SKM-1 (cell line): ENCODE results near the gene ROGDI.
"Not testable (repeated sequence)": the region's sequence is repeated elsewhere in the genome, so short reads cannot be mapped to it uniquely, and the experiment has no call there.

Experiments used
- DNase-seq: peaks from one replicate; lab custom pipeline; 2025; ENCODE audit not compliant: unreplicated experiment; lab: John Stamatoyannopoulos, UW

The ROGDI gene

DNA sequence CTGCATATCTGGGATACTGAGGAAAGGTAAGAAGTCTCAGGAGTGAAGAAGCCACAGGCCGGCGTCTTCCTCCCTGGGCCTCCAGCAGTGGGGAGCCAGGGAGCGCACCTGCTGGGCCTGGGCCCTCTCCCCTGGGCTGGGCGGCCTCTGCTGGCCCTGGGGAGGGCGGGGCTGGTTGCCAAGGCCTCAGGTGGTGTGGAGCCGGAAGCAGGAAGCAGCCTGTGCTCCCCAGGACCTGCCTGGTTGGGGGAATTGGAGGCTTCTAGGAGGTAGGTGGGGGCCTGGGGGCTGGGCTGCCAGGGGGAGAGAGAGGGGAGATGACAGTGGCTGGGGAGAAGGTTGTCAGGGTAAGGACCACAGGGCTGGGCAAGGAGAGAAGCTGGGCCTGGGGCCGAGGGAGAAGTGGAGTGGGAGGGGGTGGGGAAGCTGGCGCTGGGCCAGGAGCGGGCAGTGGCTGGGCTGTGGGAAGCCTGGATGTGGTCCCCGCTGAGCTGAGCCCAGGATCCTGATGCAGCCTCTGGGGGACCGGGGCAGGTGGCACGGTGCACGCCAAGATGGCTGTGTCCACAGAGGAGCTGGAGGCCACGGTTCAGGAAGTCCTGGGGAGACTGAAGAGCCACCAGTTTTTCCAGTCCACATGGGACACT is 7.1 kb downstream of the ROGDI start, which contains the start of gene SMIM22:
Gene SMIM22, plus strand, starts transcription at position 189 of the 647 bp plus-strand sequence. Its CDS starts 366 bp downstream, at position 555.
- no peak for DNase-seq

DNA sequence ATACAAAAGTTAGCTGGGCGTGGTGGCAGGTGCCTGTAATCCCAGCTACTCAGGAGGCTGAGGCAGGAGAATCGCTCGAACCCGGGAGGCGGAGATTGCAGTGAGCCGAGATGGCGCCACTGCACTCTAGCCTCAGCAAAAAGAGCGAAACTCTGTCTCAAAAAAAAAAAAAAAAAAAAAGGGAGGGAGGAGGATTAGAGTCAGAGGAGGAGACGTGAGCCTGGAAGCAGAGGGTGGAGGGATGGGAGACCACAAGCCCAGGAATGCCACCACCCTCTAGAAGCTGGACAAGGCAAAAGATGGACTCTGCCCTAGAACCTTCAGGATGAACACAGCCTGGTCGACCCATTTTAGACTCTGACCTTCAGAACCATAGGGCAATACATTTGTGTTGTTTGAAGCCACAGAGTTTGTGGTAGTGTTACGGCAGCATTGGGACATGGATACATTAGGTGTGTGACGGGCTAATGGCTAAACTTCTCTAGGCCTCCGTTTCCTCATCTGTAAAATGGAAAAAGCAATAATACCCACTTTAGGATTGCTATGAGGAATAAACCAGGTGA is 9.4 kb downstream of the ROGDI start:
- no peak for DNase-seq

DNA sequence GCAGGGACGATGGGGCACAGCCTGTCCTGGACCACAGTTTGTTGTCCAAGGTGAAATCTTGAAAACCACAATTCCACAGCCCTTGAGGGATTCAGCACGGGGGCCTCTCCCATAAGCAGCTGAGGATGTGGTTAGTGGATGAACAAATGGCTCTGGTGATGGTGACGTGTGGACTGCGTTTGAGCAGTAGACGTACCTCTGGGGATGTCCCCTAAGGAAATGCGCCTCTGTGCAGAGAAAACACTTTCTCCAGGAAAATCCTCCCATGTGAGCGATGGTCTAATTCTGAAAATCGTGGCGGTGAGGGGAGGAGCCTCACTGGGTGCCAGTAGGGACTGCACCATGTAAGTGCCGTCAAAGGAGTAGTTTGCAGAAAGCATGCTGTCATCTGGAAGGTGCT is 11.6 kb downstream of the ROGDI start:
- no peak for DNase-seq

DNA sequence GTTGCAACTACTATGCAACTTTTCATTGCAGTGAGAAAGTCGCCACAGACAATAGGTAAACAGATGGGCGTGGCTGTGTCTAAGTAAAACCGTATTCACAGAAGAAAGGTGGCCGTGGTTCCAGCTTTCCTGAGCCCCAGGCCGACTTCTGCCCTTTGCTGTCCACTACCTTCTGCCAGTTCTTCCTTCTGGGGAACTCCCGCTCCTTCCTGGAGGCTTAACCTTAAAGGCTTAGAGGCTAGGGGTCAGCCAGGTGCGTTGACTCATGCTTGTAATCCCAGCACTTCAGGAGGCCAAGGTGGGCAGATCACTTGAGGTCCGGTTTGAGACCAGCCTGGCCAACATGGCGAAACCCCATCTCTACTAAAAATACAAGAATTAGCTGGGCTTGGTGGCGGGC is 12.2 kb downstream of the ROGDI start:
- DNase-seq: no peak

DNA sequence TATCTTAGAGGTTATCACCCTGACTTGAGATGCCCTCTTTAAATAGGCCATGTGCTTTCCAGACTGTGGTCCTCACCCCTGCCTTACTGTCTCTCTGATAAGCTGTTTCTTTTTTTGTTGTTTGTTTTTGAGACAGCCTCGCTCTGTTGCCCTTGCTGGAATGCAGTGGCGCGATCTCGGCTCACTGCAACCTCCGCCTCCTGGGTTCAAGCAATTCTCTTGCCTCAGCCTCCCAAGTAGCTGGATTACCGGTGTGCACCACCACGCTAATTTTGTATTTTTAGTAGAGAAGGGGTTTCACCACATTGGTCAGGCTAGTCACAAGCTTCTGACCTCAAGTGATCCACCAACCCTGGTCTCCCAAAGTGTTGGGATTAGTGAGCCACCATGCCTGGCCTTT is 13.5 kb downstream of the ROGDI start:
- DNase-seq: no peak

DNA sequence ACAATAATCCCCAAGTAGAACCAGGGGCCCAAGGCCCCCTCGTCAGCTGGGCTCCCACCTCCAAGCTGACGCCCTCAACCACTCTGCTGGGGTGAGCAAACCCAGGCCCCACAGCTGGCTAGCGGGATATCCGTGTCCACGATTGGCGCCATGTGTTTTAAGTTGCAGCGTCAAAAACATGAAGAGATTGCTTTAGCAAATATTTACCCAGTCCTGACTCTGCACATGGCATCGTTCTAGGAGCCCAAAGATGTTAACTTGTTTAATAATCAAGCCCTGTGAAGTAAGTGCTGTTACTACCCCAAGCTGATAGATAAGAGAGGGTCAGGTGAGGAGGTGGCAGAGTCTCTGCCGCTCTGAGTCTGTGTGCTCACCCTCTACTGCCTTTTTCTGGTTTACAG is 13.9 kb downstream of the ROGDI start:
- no peak for DNase-seq

DNA sequence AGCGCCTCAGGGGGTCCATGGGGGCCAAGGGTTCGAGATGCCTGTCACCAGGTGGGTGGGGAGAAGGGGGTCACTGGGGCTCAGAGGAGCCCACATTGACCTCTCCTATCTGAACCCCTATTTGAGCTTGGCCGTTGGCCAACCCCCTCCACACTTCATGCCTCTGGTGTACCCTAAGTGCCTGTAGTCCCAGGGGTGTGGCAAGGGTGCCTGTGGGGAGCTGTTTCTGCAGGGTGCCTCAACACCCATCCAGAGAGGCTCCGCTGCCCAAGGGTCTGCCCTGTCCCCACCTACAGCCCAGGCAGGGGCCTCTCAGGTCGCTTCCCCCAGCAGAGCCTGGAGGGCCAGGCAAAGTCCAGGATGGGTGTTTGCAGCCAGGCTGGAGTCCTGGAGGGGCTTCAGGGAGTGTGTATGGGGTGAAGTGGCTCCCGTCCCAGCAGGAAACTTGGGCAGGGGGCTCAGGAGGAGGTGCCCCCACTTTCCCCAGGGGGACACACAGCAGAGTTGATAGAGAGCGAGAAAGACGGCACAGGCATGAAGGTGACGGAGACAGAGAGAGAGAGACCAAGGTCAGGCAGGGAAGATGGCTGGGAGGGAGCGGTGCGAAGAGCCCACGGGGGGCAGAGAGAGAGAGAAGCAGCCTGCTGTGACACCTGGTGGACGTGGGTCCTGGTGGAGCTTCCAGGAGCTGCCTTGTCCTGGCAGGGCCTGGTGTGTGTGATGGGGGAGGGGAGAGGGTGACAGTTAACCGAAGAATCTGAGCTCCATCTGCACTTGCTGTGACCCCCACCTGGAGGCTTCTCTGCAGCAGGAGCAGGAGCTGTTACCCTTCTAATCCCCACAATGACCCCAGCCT is 14.6 kb downstream of the ROGDI start, which contains the start of gene SEPTIN12:
Gene SEPTIN12, minus strand, starts transcription at position 719 of the 856 bp plus-strand sequence. Its CDS starts 700 bp downstream, at position 19.
- no peak for DNase-seq

DNA sequence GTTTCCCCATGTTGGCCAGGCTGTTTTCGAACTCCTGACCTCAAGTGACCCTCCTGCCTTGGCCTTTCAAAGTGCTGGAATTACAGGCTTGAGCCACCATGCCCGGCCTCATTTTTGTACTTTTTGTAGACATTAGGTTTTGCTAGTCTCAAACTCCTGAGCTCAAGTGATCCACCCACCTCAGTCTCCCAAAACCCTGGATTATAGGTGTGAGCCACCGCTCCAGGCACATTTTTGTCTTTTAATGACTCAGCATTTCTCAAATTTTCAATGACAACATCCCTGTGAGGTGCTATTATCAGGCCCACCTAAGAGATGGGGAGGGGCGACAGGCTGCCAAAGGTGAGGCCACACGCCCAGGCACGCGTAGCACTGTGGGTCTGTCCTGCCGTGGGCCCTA is 15.4 kb downstream of the ROGDI start:
- no peak for DNase-seq

DNA sequence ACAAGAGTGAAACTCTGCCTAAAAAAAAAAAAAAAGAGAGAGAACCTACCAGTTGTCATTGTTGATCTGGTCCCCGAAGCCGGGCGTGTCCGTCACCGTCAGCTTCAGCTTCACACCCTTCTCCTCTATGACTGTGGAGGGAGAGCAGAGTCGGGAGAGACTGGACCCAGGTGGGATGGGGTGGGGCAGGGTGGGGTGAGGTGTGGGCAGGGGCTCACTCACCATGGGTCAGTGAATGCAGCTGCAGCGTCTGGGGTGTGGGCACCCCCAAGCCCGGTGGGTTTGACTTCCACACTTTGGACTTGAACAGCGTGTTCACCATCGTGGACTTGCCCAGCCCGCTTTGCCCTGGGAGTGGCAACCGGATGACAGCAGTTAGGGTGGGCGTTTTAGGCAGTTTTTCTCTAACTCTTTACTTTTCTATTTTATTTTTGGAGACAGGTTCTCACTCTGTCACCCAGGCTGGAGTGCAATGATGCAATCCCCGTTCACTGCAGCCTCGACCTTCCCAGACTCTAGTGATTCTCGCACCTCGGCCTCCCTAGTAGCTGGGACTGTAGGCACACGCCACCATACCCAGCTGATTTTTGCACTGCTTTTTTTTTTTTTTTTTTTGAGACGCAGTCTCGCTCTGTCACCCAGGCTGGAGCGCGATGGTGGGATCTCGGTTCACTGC is 16.5 kb downstream of the ROGDI start:
- DNase-seq: no peak

DNA sequence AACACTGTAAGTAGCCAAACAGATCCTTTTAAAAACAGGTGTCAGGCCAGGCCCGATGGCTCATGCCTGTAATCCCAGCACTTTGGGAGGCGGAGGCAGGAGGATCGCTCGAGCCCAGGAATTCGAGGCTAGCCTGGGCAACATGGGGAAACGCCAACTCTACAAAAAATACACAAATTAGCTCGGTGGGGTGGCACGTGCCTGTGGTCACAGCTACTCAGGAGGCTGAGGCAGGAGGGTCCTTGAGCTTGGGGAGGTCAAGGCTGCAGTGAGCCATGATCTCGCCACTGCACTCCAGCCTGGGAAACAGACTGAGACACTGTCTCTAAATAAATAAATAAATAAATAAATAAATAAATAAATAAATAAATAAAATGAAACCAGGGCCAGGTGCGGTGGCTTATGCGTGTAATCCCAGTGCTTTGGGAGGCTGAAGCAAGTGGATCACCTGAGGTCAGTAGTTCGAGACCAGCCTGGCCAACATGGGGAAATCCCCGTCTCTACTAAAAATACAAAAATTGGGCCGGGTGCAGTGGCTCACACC is 17.9 kb downstream of the ROGDI start:
- DNase-seq: not testable (repeated sequence)

DNA sequence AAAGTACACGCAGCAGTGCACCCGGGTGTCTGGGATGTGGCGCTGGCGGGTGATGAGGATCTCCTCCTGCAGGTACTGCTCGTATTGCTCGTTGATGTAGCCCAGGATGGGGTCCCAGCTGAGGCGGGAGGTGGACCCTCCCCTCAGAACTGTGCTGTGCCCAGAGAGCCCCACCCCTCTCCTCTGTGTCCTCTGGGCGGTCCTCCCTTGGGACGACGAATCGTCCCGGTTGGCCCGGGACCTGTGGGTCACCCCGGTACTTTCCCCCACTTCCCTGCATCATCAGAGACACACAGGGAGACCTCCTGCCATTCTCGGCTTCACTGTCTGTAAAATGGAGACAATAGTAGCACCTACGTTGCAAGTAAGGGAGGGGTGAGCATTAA is 18.5 kb downstream of the ROGDI start:
- no peak for DNase-seq

DNA sequence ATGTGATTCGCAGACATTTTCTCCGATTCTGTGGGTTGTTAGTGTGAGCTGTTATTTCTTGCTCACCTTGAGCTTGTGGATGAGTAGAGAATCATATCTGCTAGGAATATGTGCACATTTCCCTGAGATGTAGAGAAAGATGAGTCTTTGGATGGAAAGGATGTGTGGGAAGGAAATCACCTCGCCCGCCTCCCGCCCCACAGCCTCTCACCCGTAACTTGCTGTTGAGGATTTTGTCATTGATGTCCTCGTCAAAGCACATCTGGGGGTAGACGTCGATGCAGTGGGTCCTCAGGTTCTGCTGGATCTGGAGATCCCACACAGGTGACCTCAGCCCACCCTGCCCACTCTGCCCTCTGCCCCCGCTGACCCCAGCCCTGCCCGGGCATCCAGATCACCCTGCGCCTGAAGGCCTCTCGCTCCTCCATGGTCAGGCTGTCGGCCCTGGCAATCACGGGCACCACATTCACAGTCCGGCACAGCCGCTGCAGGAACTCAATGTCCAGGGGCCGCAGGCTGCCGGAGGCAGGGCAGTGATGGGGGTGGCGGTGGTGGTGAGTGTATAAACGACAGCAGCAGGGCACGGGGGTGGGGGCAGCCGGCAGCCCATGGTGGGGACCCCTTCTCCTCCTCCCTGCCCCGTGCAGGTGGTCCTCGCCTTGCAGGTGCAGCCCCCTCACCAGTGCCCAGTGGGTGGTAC is 19.0 kb downstream of the ROGDI start:
- DNase-seq: no peak

DNA sequence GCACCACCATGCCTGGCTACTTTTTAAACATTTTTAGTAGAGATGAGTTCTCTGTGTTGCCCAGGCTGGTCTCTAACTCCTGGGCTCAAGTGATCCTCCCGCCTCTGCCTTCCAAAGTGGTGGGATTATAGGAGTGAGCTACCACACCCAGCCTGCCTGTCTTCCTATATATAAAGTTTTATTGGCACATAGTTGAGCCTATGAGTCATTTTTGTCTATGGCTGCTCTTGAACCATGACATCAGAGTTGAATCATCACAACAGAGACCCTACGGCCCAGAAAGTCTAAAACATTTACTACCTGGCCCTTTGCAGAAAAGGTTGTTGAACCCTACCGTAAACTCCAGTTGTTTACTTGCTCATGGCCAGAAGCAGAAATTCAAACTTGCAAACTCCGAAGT is 22.2 kb downstream of the ROGDI start:
- no peak for DNase-seq

DNA sequence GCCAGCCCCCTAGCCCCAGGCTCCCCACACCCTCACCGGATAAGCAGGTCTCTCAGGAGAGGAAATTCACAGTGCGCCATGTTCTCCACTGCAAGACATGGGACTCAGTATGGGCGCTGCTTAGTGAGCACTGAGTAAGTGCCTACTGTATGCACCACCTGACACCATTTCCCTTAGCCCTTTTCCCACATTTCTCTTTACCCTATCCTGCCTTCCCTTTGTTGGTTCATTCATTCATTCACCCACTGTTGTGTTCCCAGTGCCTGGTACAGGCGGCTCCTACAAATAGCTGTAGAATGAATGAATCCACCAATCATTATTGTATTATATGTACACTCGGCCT is 24.4 kb downstream of the ROGDI start:
- DNase-seq: no peak

DNA sequence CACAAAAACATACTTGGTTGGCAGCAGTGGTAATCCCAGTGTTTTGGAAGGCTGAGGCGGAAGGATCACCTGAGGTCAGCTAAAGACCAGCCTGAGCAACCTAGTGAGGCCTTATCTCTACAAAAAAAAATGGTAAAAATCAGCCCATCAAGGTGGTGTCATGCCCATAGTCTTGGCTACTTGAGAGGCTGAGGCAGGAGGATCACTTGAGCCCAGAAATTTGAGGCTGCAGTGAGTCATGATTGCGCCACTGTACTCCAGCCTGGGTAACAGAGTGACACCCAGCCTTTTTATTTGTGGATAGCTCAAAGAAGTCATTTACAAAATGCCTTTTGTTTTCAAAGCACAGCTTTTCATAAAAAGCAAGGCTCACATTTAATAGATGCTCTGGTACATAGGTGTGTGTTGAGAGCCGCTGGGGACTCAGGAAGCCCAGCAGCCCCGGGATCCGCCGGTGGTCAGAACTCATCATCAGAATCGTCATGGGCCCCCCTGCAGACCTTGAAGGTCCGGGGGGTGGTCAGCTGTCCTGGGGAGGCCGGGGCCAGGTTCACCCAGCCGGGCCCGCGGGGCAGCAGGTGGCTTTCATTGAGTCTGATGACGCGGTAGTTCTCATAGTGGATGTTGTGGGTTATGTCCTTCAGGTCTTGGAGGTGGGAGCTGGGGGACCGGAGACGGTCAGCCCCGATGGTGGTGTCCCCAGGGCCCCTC is 24.9 kb downstream of the ROGDI start:
- DNase-seq: no peak

DNA sequence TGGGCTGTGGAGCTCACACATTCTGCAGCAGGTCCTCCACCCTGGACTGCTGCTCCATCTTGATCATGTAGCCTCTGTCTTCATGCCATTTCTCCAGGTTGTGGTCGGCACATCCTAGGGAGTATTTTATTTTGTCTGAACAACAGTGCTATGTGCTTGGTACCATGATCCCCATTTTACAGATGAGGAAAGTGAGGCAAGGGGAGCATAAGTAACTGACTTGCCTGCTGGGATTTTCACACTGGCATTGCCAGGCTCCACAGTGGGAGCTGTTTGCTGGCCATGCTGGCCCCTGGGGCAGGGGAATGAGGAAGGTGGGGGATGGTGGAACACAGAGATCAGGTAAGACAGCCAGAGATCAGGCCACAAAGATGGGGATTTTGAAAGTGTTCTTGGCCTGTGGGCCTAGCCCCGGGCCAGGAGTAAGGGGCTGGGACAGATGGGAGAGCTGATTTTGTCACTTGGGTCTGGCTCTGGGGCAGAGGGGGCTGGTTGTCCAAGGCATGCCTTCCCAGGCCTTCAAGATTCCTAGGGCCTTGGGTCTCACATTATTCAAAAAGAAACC is 26.2 kb downstream of the ROGDI start:
- no peak for DNase-seq

DNA sequence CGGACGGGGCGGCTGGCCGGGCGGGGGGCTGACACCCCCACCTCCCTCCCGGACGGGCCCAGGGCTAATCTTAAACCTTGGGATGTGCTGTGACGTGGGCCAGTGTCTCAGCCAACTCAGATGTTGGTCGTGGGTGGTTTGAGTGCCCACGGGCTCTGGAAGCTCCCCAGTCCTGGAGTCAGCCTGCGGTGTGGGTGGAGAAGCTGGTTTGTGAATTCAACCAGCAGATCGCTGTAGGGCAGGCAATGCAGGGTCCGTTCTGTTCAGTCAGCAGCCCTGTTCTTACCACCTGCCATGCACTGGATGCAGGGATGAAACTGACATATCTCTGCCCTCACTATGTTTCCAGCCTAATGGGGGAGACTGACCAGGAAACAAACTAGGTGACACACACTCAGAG is 27.4 kb downstream of the ROGDI start:
- no peak for DNase-seq

DNA sequence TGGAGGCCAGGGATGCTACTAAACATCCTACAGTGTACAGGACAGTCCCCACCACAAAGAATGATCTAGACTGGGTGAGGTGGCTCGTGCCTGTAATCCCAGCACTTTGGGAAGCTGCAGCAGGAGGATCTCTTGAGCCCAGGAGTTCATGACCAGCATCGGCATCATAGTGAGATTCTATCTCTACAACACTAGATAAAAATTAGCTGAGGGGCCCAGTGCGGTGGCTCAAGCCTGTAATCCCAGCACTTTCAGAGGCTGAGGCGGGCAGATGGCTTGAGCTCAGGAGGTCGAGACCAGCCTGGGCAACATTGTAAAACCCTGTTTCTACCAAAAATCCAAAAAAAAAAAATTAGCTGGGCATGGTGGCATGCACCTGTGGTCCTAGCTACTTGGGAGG is 30.1 kb downstream of the ROGDI start:
- no peak for DNase-seq

DNA sequence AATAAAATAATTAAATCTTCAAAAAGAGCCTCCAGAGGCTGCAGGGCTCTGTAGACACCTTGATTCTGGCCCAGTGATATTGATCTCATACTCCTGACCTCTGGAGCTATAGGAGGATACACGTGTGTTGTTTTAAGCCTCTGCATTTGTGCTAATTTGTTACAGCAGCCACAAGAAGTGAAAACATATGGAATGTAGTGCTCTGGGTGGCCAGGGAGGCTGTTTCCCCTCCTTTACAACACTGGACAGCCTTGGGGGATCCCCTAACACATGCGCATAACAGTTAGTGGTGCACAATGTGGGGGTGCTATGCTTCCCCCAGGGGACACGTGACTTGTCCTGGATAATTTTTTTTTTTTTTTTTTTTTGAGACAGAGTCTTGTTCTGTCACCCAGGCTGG is 30.8 kb downstream of the ROGDI start:
- no peak for DNase-seq

DNA sequence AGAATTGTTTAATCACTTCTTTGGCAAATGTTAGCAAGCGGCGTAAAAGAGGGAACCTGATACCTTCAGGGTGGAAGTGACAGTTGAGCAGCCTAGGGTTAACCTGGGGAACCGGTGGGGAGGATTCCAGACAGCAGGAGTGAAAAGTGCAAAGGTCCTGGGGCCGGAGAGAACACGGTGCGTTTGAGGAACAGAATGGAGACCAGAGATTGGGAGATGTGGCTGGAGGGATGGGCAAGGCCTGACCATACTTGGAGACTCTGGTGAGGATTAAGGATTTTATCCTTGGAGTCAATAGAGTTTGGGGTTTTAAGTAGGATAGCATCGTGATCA is 33.2 kb downstream of the ROGDI start:
- DNase-seq: no peak
